ENCODE data around the gene CYP4F3. TPM values are rescaled to one million over a fixed set of nuclear protein-coding genes. Genes with fewer than 3 reads are reported as not detected.

CYP4F3 gene
- total RNA-seq, 4 donors from 2014 or later, result 0.33 to 0.94 TPM; not detected in 2

DNA sequence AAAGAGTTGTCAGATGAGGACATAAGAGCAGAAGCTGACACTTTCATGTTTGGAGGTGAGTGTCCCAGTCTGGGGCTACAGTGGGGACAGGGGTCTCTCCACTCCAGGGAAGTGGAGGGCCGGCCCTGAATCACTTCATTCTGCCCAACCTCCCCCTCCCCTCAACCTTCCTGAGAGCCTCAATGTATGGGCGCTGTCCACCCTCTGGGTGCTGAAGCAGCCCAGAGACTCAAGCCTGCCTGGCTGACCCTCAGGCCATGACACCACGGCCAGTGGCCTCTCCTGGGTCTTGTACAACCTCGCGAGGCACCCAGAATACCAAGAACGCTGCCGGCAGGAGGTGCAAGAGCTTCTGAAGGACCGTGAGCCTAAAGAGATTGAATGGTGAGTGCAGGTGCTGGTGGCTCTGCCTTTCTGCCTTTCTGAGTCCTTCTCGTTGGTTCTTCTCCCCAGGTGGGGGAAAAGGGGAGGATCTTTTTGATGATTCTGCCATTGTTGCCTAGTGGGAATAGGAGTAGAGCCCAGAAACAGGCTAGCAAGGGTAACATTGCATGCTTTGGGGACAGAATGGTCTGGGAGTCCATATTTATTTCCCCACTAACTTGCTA, 16.9 kb upstream of the CYP4F3 start:
- TF ChIP-seq, protein P1, sequence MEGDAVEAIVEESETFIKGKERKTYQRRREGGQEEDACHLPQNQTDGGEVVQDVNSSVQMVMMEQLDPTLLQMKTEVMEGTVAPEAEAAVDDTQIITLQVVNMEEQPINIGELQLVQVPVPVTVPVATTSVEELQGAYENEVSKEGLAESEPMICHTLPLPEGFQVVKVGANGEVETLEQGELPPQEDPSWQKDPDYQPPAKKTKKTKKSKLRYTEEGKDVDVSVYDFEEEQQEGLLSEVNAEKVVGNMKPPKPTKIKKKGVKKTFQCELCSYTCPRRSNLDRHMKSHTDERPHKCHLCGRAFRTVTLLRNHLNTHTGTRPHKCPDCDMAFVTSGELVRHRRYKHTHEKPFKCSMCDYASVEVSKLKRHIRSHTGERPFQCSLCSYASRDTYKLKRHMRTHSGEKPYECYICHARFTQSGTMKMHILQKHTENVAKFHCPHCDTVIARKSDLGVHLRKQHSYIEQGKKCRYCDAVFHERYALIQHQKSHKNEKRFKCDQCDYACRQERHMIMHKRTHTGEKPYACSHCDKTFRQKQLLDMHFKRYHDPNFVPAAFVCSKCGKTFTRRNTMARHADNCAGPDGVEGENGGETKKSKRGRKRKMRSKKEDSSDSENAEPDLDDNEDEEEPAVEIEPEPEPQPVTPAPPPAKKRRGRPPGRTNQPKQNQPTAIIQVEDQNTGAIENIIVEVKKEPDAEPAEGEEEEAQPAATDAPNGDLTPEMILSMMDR (IDR thresholded peaks at IDR 0.05; ENCODE audit: low read depth), result no peak

DNA sequence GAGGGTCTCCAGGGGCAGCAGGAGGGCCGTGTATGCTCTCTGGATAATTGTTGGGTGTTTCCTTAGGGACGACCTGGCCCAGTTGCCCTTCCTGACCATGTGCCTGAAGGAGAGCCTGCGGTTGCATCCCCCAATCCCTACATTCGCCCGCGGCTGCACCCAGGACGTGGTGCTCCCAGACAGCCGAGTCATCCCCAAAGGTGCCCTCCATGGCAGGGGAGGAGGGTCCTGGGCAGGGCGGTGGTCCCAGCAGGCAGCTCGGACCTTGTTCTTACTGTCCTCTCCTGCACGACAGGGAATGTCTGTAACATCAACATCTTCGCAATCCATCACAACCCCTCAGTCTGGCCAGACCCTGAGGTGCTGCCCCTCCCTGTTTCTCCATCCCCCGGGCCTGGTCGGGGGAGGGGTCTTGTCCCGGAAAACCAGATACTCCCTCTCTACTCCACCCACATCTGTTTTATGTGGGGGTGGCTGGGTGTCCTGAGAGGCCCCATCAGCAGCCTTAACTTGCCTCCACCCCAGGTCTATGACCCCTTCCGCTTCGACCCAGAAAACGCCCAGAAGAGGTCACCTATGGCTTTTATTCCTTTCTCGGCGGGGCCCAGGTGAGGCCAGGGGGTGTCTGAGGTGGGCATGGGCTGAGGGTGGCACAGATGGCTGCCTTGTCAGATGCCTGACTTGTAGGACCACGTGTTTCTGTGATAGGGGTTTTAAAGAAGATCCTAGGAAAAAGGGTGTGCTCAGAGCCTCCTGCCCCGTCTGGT, 12.3 kb upstream of the CYP4F3 start:
- TF ChIP-seq, protein P1 (IDR thresholded peaks at IDR 0.05; ENCODE audit: low read depth), result no peak

DNA sequence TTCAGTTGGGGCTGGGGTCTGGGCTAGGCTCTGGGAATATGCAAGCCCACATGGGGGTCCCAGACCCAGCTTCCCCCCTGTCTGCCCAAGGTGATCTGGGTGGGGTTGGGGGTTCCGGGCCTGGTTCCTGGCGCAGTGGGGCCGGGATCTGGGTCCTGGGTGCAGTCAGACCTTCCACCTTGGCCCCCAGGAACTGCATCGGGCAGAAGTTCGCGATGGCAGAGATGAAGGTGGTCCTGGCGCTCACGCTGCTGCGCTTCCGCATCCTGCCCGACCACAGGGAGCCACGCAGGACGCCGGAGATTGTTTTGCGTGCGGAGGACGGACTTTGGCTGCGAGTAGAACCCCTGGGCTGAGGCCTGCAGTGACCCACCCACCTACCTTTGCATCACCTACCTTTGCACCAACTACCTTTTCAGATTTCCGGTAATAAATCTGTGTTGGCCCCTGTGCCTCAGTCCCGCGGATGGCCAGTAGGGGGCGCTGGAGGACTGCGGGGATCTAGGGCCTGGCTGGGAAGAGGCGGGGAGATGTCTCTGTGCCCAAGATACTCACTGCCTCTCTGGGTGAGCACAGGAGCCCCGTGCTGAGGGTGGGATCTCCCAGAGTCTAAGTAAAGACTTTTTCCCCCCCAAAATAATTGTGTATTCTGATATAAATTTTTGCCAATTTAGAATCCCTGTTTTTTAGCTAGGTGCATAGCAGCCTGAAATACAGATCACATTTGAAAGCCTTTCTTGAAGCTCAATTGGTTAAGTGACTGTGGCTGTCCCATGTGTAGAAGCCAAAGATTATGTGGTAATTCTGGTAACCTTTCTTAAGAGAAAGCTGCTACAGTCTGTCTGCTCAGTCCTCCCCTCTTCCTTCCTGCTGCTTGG, 11.5 kb upstream of the CYP4F3 start:
- TF ChIP-seq, protein P1 (IDR thresholded peaks at IDR 0.05; ENCODE audit: low read depth), result no peak

DNA sequence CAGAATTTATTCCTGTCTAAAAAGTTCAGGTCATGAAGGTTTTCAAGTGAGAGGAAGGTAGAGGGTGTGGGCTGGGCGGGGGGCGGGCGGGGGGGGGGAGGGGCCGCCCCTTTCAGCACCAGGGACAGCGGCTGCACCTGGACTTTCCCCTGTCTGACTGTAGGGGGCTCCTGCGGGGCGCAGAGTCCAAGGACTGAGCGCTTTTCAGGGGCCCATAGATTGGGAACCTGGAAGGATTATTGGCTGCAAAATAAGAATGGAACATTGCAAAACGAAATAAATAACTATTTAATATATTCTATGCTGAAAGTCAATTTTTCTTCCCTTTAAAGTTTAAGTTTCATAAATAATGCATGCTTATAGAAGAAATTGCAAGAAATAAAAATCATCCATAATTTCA, 8.9 kb upstream of the CYP4F3 start:
- TF ChIP-seq, protein P1 (IDR thresholded peaks at IDR 0.05; ENCODE audit: low read depth), result no peak

DNA sequence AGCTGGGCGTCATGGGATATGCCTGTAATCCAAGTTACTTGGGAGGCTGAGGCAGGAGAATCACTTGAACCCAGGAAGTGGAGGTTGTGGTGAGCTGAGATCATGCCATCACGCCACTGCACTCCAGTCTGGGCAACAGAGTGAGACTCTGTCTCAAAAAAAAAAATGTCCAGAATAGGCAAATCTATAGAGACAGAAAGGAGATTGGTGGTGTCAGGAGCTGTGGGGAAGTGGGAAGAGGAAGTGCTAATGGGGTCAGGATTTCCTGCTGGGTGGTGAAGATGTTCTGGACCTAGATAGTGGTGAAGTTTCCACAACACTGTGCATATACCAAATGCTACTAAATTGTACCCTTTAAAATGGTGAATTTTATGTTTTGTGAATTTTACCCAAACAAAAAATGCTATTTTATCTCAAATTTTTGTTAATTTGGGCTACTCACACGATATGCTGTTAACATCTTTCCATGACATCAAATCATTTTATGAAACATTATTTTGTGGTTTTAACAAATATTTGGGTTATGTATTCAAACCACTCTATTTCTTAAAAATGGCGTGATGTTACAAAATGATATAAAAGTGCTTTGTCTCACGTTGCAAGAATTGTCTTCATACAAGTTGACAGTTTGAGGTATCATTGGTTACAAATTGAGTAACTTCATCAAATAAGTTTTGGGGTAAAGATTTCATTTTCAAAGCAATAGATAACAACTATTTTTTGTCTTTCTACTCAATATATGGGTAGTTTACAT, 7.4 kb upstream of the CYP4F3 start:
- TF ChIP-seq, protein P1 (IDR thresholded peaks at IDR 0.05; ENCODE audit: low read depth), result no peak

DNA sequence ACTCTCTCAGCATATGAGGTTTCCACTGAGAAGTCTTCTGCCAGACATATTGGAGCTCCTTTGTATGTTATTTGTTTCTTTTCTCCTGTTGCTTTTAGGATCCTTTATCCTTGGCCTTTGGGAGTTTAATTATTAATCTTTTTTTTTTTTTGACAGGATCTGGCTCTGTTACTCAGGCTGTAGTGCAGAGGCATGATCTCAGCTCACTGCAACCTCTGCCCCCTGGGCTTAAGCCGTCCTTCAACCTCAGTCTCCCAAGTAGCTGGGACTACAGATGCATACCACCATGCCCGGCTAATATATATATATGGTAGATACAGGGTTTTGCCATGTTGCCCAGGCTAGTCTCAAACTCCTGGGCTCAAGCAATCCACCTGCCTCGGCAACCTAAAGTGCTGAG, 6.6 kb upstream of the CYP4F3 start:
- TF ChIP-seq, protein P1 (IDR thresholded peaks at IDR 0.05; ENCODE audit: low read depth), result no peak

All from subcutaneous adipose tissue (tissue), 4 donors.